Astrocyte (in vitro differentiated cells and primary cell): ENCODE results near the gene TBCA. TPM values are rescaled to one million over a fixed set of nuclear protein-coding genes. Genes with fewer than 3 reads are reported as not detected.

Experiments
- DNase-seq: peaks from one replicate; pipeline ENCODE4 v3.0.0-alpha.2; 2010; ENCODE audit warnings: low read depth
- FAIRE-seq: peaks from 2 replicates; lab custom pipeline; 2011; peaks lifted over from hg19 to GRCh38; lab: Jason Lieb, UNC
- H2AFZ ChIP-seq: 2 replicates; pipeline ENCODE4 v1.6.0; 2012; ENCODE audit warnings: low read depth, low read length, inconsistent platforms
- H3K27ac ChIP-seq: 2 replicates; pipeline ENCODE4 v1.5.1; 2011; ENCODE audit warnings: low read depth, low read length, inconsistent platforms
- H3K27me3 ChIP-seq: 2 replicates; pipeline ENCODE4 v1.6.0; 2011; ENCODE audit warnings: low read length, inconsistent platforms; ENCODE audit not compliant: insufficient read depth
- H3K36me3 ChIP-seq: 2 replicates; pipeline ENCODE4 v1.5.1; 2011; ENCODE audit warnings: low read length, inconsistent platforms; ENCODE audit not compliant: insufficient read depth
- H3K4me1 ChIP-seq: 2 replicates; pipeline ENCODE4 v1.5.1; 2011; ENCODE audit warnings: low read length, inconsistent platforms; ENCODE audit not compliant: insufficient read depth
- H3K4me2 ChIP-seq: 2 replicates; pipeline ENCODE4 v1.6.0; 2012; ENCODE audit warnings: low read length, inconsistent platforms
- H3K4me3 ChIP-seq: 2 replicates; pipeline ENCODE4 v1.5.1; 2011; ENCODE audit warnings: low read depth, mild to moderate bottlenecking, low read length, inconsistent platforms; ENCODE audit not compliant: insufficient read depth
- H3K79me2 ChIP-seq: 2 replicates; pipeline ENCODE4 v1.6.0; 2012; ENCODE audit warnings: mild to moderate bottlenecking, low read length, inconsistent platforms; ENCODE audit not compliant: insufficient read depth
- H3K9ac ChIP-seq: 2 replicates; pipeline ENCODE4 v1.6.0; 2012; ENCODE audit warnings: mild to moderate bottlenecking, low read length, inconsistent platforms
- H3K9me3 ChIP-seq: 2 replicates; pipeline ENCODE4 v1.5.1; 2012; ENCODE audit warnings: low read depth, mild to moderate bottlenecking, low read length, inconsistent platforms; ENCODE audit not compliant: insufficient read depth
- H4K20me1 ChIP-seq: 2 replicates; pipeline ENCODE4 v1.6.0; 2012; ENCODE audit warnings: low read length, inconsistent platforms; ENCODE audit not compliant: insufficient read depth
- H3K27ac Mint-ChIP-seq: one replicate; pipeline ENCODE4 v1.8.0; 2021; ENCODE audit warnings: mild to moderate bottlenecking, mixed read lengths; ENCODE audit not compliant: unreplicated experiment
- H3K27me3 Mint-ChIP-seq: one replicate; pipeline ENCODE4 v1.8.0; 2021; ENCODE audit warnings: low read depth, mixed read lengths; ENCODE audit not compliant: unreplicated experiment
- H3K36me3 Mint-ChIP-seq: one replicate; pipeline ENCODE4 v1.8.0; 2021; ENCODE audit warnings: low read depth, mixed read lengths; ENCODE audit not compliant: unreplicated experiment
- H3K4me1 Mint-ChIP-seq: one replicate; pipeline ENCODE4 v1.8.0; 2021; ENCODE audit warnings: low read depth, mixed read lengths; ENCODE audit not compliant: unreplicated experiment
- H3K4me3 Mint-ChIP-seq: one replicate; pipeline ENCODE4 v1.8.0; 2021; ENCODE audit warnings: mild to moderate bottlenecking, moderate library complexity, mixed read lengths; ENCODE audit not compliant: unreplicated experiment
- H3K9me3 Mint-ChIP-seq: one replicate; pipeline ENCODE4 v1.8.0; 2021; ENCODE audit warnings: mild to moderate bottlenecking, mixed read lengths; ENCODE audit not compliant: unreplicated experiment
- EZH2 ChIP-seq: IDR thresholded peaks from 2 replicates; pipeline ENCODE4 v1.6.1; 2012; ENCODE audit warnings: mild to moderate bottlenecking, low read length, inconsistent platforms; ENCODE audit not compliant: insufficient read depth
- total RNA-seq: library from RNA; stranded (reverse); gene quantifications from 2 replicates; pipeline ENCODE4 v1.2.1, GENCODE V29; 2021
- TF ChIP-seq, protein P1 (sequence below): IDR thresholded peaks from 2 replicates; pipeline ENCODE4 v1.5.1; 2011; ENCODE audit warnings: low read depth, mild to moderate bottlenecking, inconsistent platforms, low read length, moderate library complexity; ENCODE audit not compliant: insufficient read depth

TBCA gene
- total RNA-seq, 1 donor from 2014 or later: 207 TPM

GRCh38 chr5:77797136-77797535 is 21.0 kb upstream of the TBCA start:
- H3K36me3 ChIP-seq: no peaks in the 10 kb centered on the region
- peaks cover 2% of the 10 kb centered on the region for H3K27me3 Mint-ChIP-seq
- FAIRE-seq: no peak
- no peak overlapping the region for H2AFZ ChIP-seq
- H3K79me2 ChIP-seq: no peaks in the 10 kb centered on the region
- no peak overlapping the region for H3K9ac ChIP-seq
- H3K27ac ChIP-seq: no peak overlapping the region
- H3K9me3 Mint-ChIP-seq: peaks cover 3% of the 10 kb centered on the region
- TF ChIP-seq, protein P1, sequence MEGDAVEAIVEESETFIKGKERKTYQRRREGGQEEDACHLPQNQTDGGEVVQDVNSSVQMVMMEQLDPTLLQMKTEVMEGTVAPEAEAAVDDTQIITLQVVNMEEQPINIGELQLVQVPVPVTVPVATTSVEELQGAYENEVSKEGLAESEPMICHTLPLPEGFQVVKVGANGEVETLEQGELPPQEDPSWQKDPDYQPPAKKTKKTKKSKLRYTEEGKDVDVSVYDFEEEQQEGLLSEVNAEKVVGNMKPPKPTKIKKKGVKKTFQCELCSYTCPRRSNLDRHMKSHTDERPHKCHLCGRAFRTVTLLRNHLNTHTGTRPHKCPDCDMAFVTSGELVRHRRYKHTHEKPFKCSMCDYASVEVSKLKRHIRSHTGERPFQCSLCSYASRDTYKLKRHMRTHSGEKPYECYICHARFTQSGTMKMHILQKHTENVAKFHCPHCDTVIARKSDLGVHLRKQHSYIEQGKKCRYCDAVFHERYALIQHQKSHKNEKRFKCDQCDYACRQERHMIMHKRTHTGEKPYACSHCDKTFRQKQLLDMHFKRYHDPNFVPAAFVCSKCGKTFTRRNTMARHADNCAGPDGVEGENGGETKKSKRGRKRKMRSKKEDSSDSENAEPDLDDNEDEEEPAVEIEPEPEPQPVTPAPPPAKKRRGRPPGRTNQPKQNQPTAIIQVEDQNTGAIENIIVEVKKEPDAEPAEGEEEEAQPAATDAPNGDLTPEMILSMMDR: no peak
- TF ChIP-seq EZH2: no peak
- no peak overlapping the region for H3K4me3 Mint-ChIP-seq
- no peaks in the 10 kb centered on the region for H3K9me3 ChIP-seq
- DNase-seq: no peak
- H3K4me1 Mint-ChIP-seq: no peaks in the 10 kb centered on the region
- H4K20me1 ChIP-seq: no peaks in the 10 kb centered on the region
- H3K27me3 ChIP-seq: peaks cover 5% of the 10 kb centered on the region
- no peaks in the 10 kb centered on the region for H3K4me1 ChIP-seq
- no peak overlapping the region for H3K4me3 ChIP-seq
- no peaks in the 10 kb centered on the region for H3K36me3 Mint-ChIP-seq
- no peak overlapping the region for H3K27ac Mint-ChIP-seq
- H3K4me2 ChIP-seq: no peak overlapping the region

DNA sequence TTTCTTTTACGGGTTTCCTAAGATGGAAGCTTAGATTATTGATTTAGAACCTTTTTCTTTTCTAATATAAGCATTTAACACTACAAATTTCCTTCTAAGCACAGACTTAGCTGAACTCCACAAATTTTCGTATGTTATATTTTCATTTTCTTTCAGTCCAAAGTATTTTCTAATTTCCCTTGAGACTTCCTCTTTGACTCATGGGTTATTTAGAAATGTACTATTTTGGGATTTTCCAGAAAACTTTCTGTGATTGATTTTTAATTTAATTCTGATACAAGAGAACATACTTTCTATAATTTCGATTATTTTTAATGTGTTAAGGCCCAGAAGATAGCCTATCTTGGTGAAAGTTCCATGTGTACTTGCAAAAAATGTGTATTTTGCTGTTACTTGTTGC is 19.7 kb upstream of the TBCA start:
- DNase-seq: no peak
- Mint-ChIP-seq H3K36me3 (no peaks in the 10 kb centered on the region), H3K4me3 (no peak overlapping the region), H3K4me1 (no peaks in the 10 kb centered on the region), H3K9me3 (peaks cover 3% of the 10 kb centered on the region), H3K27me3 (peaks cover 2% of the 10 kb centered on the region), H3K27ac (no peak overlapping the region)
- no peaks in the 10 kb centered on the region for H3K4me1 ChIP-seq
- peaks cover 5% of the 10 kb centered on the region for H3K27me3 ChIP-seq
- H3K27ac ChIP-seq: no peak overlapping the region
- TF ChIP-seq EZH2: no peak
- TF ChIP-seq, protein P1: no peak
- no peak overlapping the region for H3K4me3 ChIP-seq
- FAIRE-seq: no peak
- H3K4me2 ChIP-seq: no peak overlapping the region
- no peaks in the 10 kb centered on the region for H3K9me3 ChIP-seq
- H2AFZ ChIP-seq: no peak overlapping the region
- H4K20me1 ChIP-seq: no peaks in the 10 kb centered on the region
- no peaks in the 10 kb centered on the region for H3K36me3 ChIP-seq
- no peak overlapping the region for H3K9ac ChIP-seq
- no peaks in the 10 kb centered on the region for H3K79me2 ChIP-seq

- Histone ChIP-seq H3K4me2 (no peak overlapping the region), H3K4me3 (no peak overlapping the region), H3K27ac (no peak overlapping the region), H3K9ac (no peak overlapping the region), H3K36me3 (no peaks in the 10 kb centered on the region), H2AFZ (no peak overlapping the region), H3K79me2 (no peaks in the 10 kb centered on the region), H3K27me3 (peaks cover 5% of the 10 kb centered on the region), H3K9me3 (no peaks in the 10 kb centered on the region), H3K4me1 (no peaks in the 10 kb centered on the region), H4K20me1 (no peaks in the 10 kb centered on the region)
- peaks cover 3% of the 10 kb centered on the region for H3K9me3 Mint-ChIP-seq
- H3K4me3 Mint-ChIP-seq: no peak overlapping the region
- TF ChIP-seq EZH2: no peak
- TF ChIP-seq, protein P1: no peak
- DNase-seq (no peak), FAIRE-seq (no peak)
- H3K4me1 Mint-ChIP-seq: no peaks in the 10 kb centered on the region
- H3K27me3 Mint-ChIP-seq: peaks cover 2% of the 10 kb centered on the region
- H3K27ac Mint-ChIP-seq: no peak overlapping the region
- H3K36me3 Mint-ChIP-seq: no peaks in the 10 kb centered on the region
Measured at GRCh38 chr5:77795268-77795667, 19.1 kb upstream of the TBCA start.
